ENCODE results near the gene PCDHA10. TPM values are rescaled to one million over a fixed set of nuclear protein-coding genes. Genes with fewer than 3 reads are reported as not detected.

The PCDHA10 gene
- total RNA-seq, 1 experiment from 2014 or later = 0.04 TPM

- no peak overlapping the region for H3K9ac ChIP-seq (ENCODE audit: low read length)
- H3K9me3 ChIP-seq (ENCODE audit: low read length) = no peaks in the 10 kb centered on the region
- no peaks in the 10 kb centered on the region for H3K27me3 ChIP-seq (ENCODE audit: low read length)
- no peak overlapping the region for H3K27ac ChIP-seq (ENCODE audit: low read length)
- no peaks in the 10 kb centered on the region for H3K79me2 ChIP-seq (ENCODE audit: low read length)
- no peak for DNase-seq
- ChIA-PET CTCF (interaction anchor here (0.6 kb wide), 1 partner anchor 49 kb away, joined by 3 read pairs; no protein-coding TSS in a partner anchor), POLR2A (ENCODE audit: unreplicated experiment) (no interaction called here)
- H3K4me1 ChIP-seq (ENCODE audit: insufficient read depth, low read length) = peaks cover 8% of the 10 kb centered on the region; the same call in 1 of the 2 replicates
- H2AFZ ChIP-seq (ENCODE audit: low read length) = no peak overlapping the region
- TF ChIP-seq EZH2phosphoT487 (IDR thresholded peaks at IDR 0.05; ENCODE audit: borderline replicate concordance, low read length) (no peak), EZH2 (IDR thresholded peaks at IDR 0.05; ENCODE audit: low read length, unreplicated experiment) (no peak)
- TF ChIP-seq, protein P1, sequence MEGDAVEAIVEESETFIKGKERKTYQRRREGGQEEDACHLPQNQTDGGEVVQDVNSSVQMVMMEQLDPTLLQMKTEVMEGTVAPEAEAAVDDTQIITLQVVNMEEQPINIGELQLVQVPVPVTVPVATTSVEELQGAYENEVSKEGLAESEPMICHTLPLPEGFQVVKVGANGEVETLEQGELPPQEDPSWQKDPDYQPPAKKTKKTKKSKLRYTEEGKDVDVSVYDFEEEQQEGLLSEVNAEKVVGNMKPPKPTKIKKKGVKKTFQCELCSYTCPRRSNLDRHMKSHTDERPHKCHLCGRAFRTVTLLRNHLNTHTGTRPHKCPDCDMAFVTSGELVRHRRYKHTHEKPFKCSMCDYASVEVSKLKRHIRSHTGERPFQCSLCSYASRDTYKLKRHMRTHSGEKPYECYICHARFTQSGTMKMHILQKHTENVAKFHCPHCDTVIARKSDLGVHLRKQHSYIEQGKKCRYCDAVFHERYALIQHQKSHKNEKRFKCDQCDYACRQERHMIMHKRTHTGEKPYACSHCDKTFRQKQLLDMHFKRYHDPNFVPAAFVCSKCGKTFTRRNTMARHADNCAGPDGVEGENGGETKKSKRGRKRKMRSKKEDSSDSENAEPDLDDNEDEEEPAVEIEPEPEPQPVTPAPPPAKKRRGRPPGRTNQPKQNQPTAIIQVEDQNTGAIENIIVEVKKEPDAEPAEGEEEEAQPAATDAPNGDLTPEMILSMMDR (conservative IDR thresholded peaks at IDR 0.05; ENCODE audit: low read depth, low read length) = no peak
- H4K20me1 ChIP-seq (ENCODE audit: low read length) = no peaks in the 10 kb centered on the region
- H3K9me2 ChIP-seq (replicated peaks; ENCODE audit: low read length) = no peaks in the 10 kb centered on the region
- no peak overlapping the region for H3K4me3 ChIP-seq (ENCODE audit: low read length)
- H3K36me3 ChIP-seq (ENCODE audit: low read depth, low read length) = no peaks in the 10 kb centered on the region
- intact Hi-C loops (cut with micrococcal nuclease) = loop anchor here (2.0 kb wide), 1 partner anchor 43 kb away; the partner anchor contains the start of gene PCDHA8
- ATAC-seq = no peak
- no peaks in the 10 kb centered on the region for H3F3A ChIP-seq (ENCODE audit: low read length, unreplicated experiment)
- H3K4me2 ChIP-seq (ENCODE audit: low read length) = peak overlapping the region; percentile 46
- BruUV-seq (replicated peaks) = no TSS peak
Observed at GRCh38 chr5:140883927-140884697, 28.4 kb downstream of the PCDHA10 start.

DNA sequence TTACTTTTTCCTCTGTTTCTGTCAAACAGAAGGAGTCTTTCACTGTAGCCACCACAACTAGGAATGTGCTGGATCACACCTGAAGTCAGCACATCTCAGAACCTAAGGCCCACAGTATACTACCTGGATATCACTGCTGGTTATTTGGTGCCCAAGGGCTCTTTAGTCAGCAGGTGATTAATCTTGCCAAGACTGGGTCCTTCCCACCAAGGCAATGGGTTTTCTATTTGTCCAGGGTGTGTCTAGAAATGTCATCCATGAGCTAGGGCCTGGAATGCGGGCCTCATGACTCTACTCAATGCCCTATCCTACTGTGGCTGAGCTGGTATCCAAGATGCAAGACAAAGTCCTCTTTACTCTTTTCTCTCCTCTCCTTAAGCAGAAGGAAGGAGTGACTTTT is 60.6 kb downstream of the PCDHA10 start:
- H3K36me3 ChIP-seq (ENCODE audit: low read depth, low read length) = no peaks in the 10 kb centered on the region; the same call in 1 of the 2 replicates
- peaks cover 18% of the 10 kb centered on the region for H3K4me1 ChIP-seq (ENCODE audit: insufficient read depth, low read length)
- peak overlapping the region; percentile 52 for H3K4me2 ChIP-seq (ENCODE audit: low read length)
- H3F3A ChIP-seq (ENCODE audit: low read length, unreplicated experiment) = no peaks in the 10 kb centered on the region
- DNase-seq = peak; percentile 82
- no peaks in the 10 kb centered on the region for H3K9me3 ChIP-seq (ENCODE audit: low read length)
- TF ChIP-seq, protein P1 (conservative IDR thresholded peaks at IDR 0.05; ENCODE audit: low read depth, low read length) = no peak
- TF ChIP-seq EZH2phosphoT487 (IDR thresholded peaks at IDR 0.05; ENCODE audit: borderline replicate concordance, low read length) = no peak
- TF ChIP-seq EZH2 (IDR thresholded peaks at IDR 0.05; ENCODE audit: low read length, unreplicated experiment) = no peak
- ChIA-PET CTCF (no interaction called here), POLR2A (ENCODE audit: unreplicated experiment) (no interaction called here)
- peak overlapping the region; percentile 91 for H3K27ac ChIP-seq (ENCODE audit: low read length)
- BruUV-seq (replicated peaks) = no TSS peak
- 0 out of 2 replicates have a peak, but pooled peaks cover 6% of the 10 kb centered on the region for H3K79me2 ChIP-seq (ENCODE audit: low read length)
- H4K20me1 ChIP-seq (ENCODE audit: low read length) = no peaks in the 10 kb centered on the region
- H3K9me2 ChIP-seq (replicated peaks; ENCODE audit: low read length) = no peaks in the 10 kb centered on the region
- no peak overlapping the region for H3K4me3 ChIP-seq (ENCODE audit: low read length)
- peak overlapping the region; percentile 28; the same call in 1 of the 2 replicates for H3K9ac ChIP-seq (ENCODE audit: low read length)
- intact Hi-C loops (cut with micrococcal nuclease) = no loop called here
- peak; percentile 88 for ATAC-seq
- no peaks in the 10 kb centered on the region for H3K27me3 ChIP-seq (ENCODE audit: low read length)
- H2AFZ ChIP-seq (ENCODE audit: low read length) = no peak overlapping the region

Other genes with a start within 250 kb of the PCDHA10 start
- not detected in 2 replicates for gene CD14, start 222.7 kb upstream of the PCDHA10 start, total RNA-seq (2014; rRNA removed)
- 12.7 and 16.5 TPM in 2 replicates for gene TMCO6, start 216.4 kb upstream of the PCDHA10 start, total RNA-seq (2014; rRNA removed)
- gene NDUFA2, start 208.3 kb upstream of the PCDHA10 start, total RNA-seq (2014; rRNA removed) = 84.5 and 108 TPM in 2 replicates
- 87.5 and 117 TPM in 2 replicates for gene IK, start 208.1 kb upstream of the PCDHA10 start, total RNA-seq (2014; rRNA removed)
- 21.2 and 27.2 TPM in 2 replicates for gene WDR55, start 191.0 kb upstream of the PCDHA10 start, total RNA-seq (2014; rRNA removed)
- gene DND1, start 182.3 kb upstream of the PCDHA10 start, total RNA-seq (2014; rRNA removed) = 0.75 and 1.1 TPM in 2 replicates
- gene HARS1, start 164.5 kb upstream of the PCDHA10 start, total RNA-seq (2014; rRNA removed) = 76.1 and 87.1 TPM in 2 replicates
- gene HARS2, start 164.4 kb upstream of the PCDHA10 start, total RNA-seq (2014; rRNA removed) = 23.3 and 29.7 TPM in 2 replicates
- gene ZMAT2, start 155.4 kb upstream of the PCDHA10 start, total RNA-seq (2014; rRNA removed) = 28.2 and 36.8 TPM in 2 replicates
- not detected in 2 replicates for gene PCDHA1, start 69.8 kb upstream of the PCDHA10 start, total RNA-seq (2014; rRNA removed)
- not detected in 2 replicates for gene PCDHA2, start 61.0 kb upstream of the PCDHA10 start, total RNA-seq (2014; rRNA removed)
- gene PCDHA3, start 54.8 kb upstream of the PCDHA10 start, total RNA-seq (2014; rRNA removed) = not detected in 2 replicates
- gene PCDHA4, start 48.8 kb upstream of the PCDHA10 start, total RNA-seq (2014; rRNA removed) = 1.5 and 1.6 TPM in 2 replicates
- 1.3 and 1.5 TPM in 2 replicates for gene PCDHA5, start 34.3 kb upstream of the PCDHA10 start, total RNA-seq (2014; rRNA removed)
- 0.22 and 0.35 TPM in 2 replicates for gene PCDHA6, start 27.9 kb upstream of the PCDHA10 start, total RNA-seq (2014; rRNA removed)
- gene PCDHA7, start 21.6 kb upstream of the PCDHA10 start, total RNA-seq (2014; rRNA removed) = 0.26 and 0.52 TPM in 2 replicates
- 0.11 TPM in 1 of 2 replicates, not detected in the other for gene PCDHA8, start 14.7 kb upstream of the PCDHA10 start, total RNA-seq (2014; rRNA removed)
- 0.22 and 0.35 TPM in 2 replicates for gene PCDHA9, start 7.5 kb upstream of the PCDHA10 start, total RNA-seq (2014; rRNA removed)
- 0.33 TPM in 1 of 2 replicates, not detected in the other for gene PCDHA11, start 13.1 kb downstream of the PCDHA10 start, total RNA-seq (2014; rRNA removed)
- gene PCDHA12, start 19.4 kb downstream of the PCDHA10 start, total RNA-seq (2014; rRNA removed) = 7.0 and 8.2 TPM in 2 replicates
- 3.2 and 6.2 TPM in 2 replicates for gene PCDHA13, start 26.2 kb downstream of the PCDHA10 start, total RNA-seq (2014; rRNA removed)
- gene PCDHAC1, start 70.4 kb downstream of the PCDHA10 start, total RNA-seq (2014; rRNA removed) = 4.8 and 6.2 TPM in 2 replicates
- gene PCDHAC2, start 110.6 kb downstream of the PCDHA10 start, total RNA-seq (2014; rRNA removed) = 4.2 and 8.2 TPM in 2 replicates
- gene PCDHB1, start 195.5 kb downstream of the PCDHA10 start, total RNA-seq (2014; rRNA removed) = 0.06 and 0.07 TPM in 2 replicates
- 13.8 and 15.0 TPM in 2 replicates for gene PCDHB2, start 238.7 kb downstream of the PCDHA10 start, total RNA-seq (2014; rRNA removed)
- gene PCDHB3, start 244.6 kb downstream of the PCDHA10 start, total RNA-seq (2014; rRNA removed) = 0.36 and 0.58 TPM in 2 replicates

All from PC-3 (cell line).